HG03565 (cell line): Measurements from ENCODE around the gene PPP4R1.

Experiments
- ATAC-seq: cut with Tn5 transposase; IDR thresholded peaks from one replicate; pipeline ENCODE4 v1.9.1; 2021; ENCODE audit warnings: mild to moderate bottlenecking, moderate library complexity; ENCODE audit not compliant: unreplicated experiment

The PPP4R1 gene

DNA sequence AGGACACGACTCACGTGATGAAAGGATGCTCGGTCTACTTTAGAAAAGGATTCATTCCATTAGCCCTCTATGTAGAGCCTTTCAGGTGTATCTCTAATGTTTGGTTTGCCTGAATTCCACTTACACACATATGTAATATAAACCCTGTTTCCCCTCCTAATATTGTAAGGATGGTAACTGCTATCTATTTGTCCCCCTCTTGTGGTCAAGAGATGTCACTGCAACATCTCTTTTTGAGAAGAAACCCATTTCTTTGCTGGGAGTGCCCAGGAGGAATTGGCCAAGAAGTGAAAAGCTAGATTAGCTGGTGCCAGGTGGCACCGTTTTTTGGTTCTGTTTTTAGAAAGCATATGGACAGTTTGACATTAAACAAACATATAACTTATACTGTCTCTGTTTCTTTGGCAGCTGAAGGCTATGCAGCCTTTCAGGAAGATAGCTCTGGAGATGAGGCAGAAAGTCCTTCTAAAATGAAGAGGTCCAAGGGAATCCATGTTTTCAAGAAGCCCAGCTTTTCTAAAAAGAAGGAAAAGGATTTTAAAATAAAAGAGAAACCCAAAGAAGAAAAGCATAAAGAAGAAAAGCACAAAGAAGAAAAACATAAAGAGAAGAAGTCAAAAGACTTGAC is 97.8 kb downstream of the PPP4R1 start:
- no peak for ATAC-seq

DNA sequence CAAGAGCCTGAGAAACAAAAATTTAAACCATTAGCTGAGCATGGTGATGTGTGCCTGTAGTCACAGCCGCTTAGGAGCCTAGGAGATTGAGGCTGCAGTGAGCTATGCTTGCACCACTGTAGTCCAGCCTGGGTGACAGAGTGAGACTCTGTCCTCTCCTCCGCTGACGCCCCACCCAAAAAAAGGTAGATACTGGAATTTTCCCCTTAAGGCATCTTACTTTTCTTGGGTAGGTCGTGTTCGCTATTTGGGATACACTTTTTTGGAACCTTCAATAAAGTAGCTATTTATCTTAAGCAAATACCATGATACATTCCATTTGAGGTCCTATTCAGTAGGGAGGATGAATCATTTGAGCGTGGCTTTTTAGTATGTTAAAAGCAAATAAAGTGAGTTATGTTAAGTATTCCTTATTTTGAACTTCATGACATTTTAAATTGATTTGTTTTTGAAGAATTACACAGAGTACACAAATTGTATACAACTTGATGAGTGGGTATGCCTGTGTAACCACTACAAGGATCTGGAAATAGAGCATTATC is 100.3 kb downstream of the PPP4R1 start:
- no peak for ATAC-seq

GRCh38 chr18:9508446-9509025 is 105.8 kb downstream of the PPP4R1 start:
- no peak for ATAC-seq

GRCh38 chr18:9507565-9508088 is 106.7 kb downstream of the PPP4R1 start:
- ATAC-seq: no peak

- no peak for ATAC-seq
Observed at GRCh38 chr18:9506046-9506792, 108.1 kb downstream of the PPP4R1 start.
